Stimulated activated CD8-positive, alpha-beta memory T cell treated with anti-CD3 and anti-CD28 coated beads, Interleukin-4, amount 100 ng/mL, for 24 hours (primary cell): ENCODE measurements around the gene BGN.

Experiments
- DNase-seq: peaks from one replicate; pipeline ENCODE4 v3.0.0-alpha.2; 2020; ENCODE audit warnings: low read depth

Gene BGN

DNA sequence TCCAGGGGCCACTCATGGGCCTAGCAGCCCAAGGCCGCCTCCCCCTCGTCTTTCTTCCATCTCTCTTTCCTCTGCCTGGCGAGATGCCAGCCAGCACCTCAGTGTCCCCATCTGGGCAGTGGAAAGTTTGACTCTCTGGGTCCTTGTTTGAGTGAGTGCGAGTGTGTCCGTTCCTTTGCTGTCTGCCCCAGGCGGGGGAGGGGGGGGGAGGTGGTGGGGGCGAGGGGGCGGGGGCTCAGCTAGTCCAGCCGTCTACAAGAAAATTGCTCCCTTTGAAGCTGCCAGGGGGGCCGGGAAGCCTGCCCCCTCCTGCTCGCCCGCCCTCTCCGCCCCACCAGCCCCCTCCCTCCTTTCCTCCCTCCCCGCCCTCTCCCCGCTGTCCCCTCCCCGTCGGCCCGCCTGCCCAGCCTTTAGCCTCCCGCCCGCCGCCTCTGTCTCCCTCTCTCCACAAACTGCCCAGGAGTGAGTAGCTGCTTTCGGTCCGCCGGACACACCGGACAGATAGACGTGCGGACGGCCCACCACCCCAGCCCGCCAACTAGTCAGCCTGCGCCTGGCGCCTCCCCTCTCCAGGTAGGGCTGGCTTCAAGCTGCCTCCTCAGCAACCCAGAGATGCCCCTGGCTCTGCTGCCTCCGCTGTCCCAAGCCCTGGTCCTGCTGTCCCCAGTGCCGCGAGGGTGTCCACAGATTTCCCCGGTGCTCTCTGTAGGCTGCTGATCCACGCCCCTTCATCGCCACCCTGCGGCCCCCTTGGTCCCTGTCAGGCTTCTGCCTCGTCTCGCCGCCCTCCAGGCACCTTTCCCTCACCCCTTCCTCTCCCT lies at the start of gene BGN:
BGN (plus strand) TSS at position 440 of the 821 bp plus-strand sequence. CDS start 9,652 bp downstream, outside the sequence.
- DNase-seq: no peak

DNA sequence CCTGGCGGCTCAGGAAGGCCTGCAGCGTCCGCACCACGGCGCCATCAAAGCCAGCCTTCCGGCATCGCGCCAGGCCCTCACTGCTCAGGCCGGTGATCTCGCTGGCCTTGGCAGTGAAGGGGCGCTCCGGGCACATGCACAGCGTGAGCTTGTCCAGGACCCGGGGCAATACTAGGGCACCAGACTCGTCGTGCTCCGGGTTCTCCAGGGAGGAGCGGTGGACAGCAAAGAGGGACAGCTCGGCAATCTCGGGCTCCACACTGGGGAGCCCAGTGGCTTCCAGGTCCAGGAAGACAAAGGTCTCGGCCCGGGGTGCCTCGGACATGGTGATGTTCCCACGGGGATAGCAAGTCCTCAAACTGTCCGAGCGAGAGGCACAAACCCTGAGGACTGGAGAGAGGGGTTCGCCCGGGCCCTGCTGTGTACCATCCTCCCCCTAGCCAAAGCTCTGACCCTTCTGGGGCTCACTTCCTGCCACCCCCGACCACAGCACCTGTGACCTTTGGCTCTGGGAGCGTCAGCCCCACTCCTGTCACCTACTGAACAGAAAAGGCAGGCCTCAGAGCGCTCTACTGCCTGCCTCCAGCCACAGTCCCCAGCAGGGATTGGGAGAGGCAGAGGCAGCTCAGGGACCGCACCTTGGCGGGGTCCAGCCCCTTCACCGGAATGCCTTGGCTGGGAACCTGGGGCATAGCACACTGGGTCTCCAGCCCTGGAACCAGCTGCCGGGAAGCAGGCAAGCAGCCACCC lies 49.5 kb upstream of the BGN start:
- no peak for DNase-seq

GRCh38 chrX:153445856-153446635 lies 48.7 kb upstream of the BGN start, which contains the start of gene TREX2:
TSS of gene TREX2 (minus strand) at chrX:153446056. CDS start at chrX:153445430, 626 bp downstream.
- no peak for DNase-seq

DNA sequence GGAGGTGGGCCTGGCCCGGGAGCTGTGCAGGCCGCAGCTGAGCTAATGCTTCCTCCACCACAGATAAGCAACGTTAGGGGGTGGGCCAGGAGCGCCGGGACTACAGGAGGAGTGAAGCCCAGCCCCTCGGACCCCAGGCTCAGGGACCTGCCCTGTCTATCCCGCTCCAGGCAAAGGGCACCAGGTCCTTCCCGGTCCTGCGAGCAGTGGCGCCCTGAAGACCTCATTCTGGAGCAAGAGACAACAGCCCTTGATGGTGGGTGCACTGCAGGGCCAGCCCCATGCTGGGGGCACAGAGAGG lies 48.2 kb upstream of the BGN start:
- no peak for DNase-seq

GRCh38 chrX:153446950-153447580 lies 47.7 kb upstream of the BGN start:
- DNase-seq: no peak

DNA sequence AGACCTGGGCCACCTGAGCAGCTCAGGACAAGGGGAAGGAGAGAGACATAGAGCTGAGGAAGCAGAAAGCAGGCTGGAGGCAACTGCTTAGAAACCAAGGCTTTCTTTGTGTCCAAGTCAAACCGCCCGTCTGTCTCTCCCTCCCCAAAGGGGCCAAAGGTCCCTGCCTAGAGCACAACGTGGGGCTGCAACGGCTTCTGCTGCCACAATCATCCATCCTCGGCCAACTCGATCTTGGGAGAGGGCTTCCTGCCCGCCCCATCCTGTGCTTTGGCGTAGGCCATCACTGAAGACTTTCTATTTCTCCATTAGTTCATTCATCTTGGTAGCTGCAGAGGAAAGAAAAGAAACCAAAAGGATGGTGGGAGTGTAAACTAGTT lies 47.2 kb upstream of the BGN start:
- no peak for DNase-seq

DNA sequence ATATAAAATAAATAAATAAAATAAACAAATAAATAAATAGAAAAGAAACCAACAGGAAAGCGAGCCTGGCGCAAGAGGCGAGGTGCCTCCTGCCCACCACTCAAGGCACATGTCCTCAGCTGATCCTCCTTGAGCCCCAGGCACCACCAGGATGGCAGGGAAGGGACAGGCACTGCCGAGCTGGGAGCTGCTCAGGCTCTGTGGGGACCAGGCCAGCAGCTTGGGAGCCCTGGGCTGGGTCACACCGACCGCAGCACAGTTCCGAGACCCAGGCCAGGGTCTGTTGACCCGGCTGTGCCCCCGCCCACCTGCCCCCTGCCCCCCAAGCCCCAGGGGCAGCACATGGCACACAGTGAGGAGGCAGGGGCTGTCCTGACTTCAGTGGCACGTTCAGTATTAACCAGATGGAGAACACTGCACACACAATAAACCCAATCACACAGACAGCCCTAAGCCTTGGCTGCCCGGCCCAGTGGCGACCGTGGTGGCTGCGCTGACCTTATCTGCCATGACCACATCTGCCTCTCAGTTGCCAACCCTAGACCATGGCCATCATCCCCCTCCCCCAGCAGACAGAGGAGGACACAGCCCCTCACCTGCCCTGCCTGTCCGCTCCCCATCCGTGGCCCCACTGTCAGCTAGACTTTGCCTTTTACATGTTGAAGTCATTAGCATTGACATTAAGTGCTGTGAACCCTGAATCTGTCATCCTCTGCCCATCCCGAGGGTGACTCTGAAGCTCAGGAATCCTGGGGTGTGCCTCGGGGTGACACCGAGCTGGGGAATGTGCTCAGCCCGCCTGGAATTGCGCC lies 46.0 kb upstream of the BGN start:
- no peak for DNase-seq

- DNase-seq: no peak
Measured at GRCh38 chrX:153449368-153450113, 45.2 kb upstream of the BGN start.

- no peak for DNase-seq
Measured at GRCh38 chrX:153450114-153450948, 44.4 kb upstream of the BGN start.

DNA sequence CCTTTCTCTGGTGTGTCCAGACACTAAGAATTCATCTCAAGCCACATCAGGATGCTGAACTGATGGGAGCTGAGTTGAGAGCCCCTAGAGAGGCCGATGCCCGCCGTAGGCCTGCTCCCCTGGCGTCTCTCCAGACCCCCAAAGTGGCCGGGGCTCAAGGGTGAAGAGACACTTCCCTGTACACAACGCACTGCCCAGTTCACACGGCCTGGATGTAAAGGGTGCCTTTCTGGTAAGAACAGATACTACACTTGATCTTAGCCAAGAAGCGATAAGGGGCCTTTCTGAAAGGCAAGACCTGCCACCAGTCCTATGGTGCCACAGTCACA lies 43.9 kb upstream of the BGN start:
- no peak for DNase-seq

DNA sequence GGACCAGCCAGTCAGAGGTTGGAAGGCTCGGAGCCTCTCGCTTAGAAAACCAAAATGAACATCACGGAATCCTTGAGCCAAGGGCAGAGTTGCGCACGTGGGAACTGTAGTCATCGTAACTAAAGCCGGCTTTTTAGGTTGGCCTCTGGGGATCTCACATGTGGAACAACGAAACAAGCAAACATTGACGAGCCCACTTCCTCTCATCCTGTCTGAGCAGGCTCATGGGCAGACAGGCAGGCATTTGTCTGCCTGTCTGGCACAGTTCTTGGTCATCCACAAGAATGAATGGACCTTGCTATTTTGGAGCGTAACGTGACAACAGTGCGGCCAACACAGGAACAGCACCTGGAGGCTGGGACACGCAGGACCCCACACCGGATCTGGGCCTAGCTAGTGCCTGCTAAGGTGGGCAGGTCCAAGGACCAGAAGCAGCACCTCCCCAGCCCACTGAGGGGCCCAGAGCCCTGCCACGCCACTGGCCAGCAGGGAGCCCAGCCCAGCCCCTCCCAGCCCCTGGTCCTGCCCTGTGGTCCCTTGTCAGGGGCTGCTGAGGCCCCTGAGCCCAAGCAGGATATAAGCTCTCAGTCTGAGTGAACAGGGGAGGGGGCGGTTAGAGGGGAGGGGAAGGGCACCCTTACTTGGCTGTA lies 39.8 kb upstream of the BGN start:
- DNase-seq: no peak

DNA sequence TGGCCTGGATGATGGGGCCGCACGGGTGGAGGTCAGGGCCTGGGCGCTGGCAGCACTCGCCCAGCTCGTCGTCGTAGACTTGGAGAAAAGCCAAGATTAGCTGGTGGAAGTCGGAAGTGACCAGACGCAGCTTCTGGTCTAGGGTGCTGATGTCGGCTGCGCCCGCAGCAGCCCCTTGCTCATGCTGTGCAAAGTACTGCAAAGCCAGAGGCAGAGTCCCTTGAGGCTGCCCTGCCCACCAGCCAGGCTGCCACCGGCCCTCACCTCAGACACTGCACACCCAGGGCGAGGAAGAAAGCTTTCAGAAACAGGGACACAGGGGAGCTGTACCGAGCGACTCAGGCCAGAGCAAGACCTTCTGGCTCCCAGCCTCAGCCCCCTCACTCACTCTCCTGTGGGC lies 39.2 kb upstream of the BGN start:
- no peak for DNase-seq

DNA sequence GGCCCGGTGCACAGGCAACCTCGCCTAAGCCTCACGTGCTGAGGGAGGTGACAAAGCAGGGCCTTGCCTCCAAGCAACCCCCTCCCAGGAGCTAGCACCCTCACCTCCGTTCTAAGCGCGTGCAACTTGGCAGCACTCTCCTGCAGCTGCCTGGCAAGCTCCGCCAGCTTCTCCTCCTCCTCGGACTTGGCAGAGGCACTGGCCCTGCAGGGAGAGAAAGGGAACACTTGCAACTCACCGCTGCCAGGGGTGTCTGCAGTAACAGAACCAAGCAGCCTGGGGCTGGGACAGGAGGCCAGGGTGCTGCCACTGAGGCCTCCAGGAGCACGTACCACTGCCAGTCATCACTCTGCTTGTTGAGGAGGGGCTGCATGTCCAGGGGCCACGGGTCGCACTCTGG lies 38.6 kb upstream of the BGN start:
- no peak for DNase-seq

DNA sequence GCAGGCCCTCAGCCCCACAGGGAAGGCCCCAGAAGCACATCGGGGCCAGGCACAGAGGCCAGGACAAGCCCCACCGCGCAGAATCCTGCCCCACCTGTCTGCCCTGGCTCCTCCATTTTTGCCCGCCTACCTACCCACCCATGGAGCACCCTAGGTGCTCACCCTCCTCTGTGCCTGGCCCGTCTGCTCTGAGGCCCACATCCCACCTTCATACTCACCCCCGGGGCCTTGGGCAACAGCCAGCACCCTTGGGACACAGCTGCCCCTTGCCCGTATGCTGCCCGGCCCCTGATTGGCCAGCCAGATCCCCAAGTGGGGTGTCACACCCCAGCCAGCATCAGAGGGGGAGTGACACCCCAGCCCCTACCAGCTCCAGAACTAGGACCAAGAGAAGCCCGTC lies 38.1 kb upstream of the BGN start:
- DNase-seq: no peak

GRCh38 chrX:153457136-153457825 lies 37.5 kb upstream of the BGN start:
- no peak for DNase-seq

GRCh38 chrX:153457827-153458466 lies 36.8 kb upstream of the BGN start:
- DNase-seq: no peak

GRCh38 chrX:153458476-153458875 lies 36.3 kb upstream of the BGN start:
- DNase-seq: no peak

DNA sequence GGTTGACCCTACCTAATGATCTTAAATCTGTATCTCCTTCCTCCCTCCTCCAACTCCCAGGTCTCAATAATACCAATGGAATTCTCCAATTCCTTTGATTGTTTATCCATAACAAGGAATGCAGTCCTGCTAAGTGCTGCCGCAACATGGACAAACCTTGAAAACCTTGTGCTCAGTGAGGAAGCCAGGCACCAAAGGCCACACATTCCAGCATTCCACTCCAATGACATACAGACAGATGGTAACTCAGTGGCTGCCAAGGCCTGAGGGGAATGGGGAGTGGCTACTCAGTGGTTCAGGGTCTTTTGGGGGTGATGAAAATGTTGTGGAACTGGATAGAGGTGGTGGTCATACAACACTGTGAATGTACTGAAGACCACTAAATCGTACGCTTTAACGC lies 34.8 kb upstream of the BGN start:
- DNase-seq: no peak
